GM23338 (cell line): ENCODE measurements around the gene DUSP11. TPM values are rescaled to one million over a fixed set of nuclear protein-coding genes. Genes with fewer than 3 reads are reported as not detected.

Experiments used
- ATAC-seq: fragments of 200-7000 bp; cut with Tn5 transposase; 3 replicates; pipeline ENCODE4 v1.9.1; 2020
- DNase-seq: peaks from one replicate; pipeline ENCODE4 v3.0.0-alpha.2; 2015; ENCODE audit warnings: low spot score
- H2AFZ ChIP-seq: fragments of 200-600 bp; sonication (generic); 2 replicates; pipeline ENCODE4 v1.8.0; 2016; ENCODE audit warnings: antibody characterized with exemption, mild to moderate bottlenecking, moderate library complexity
- H3F3A ChIP-seq: fragments of 200-600 bp; sonication (generic); replicated peaks from 2 replicates; pipeline ENCODE4 v1.8.0; 2017; ENCODE audit warnings: antibody characterized with exemption, mixed run types, low read depth
- H3K27ac ChIP-seq: fragments of 200-600 bp; sonication (generic); 2 replicates; pipeline ENCODE4 v1.6.1; 2016; ENCODE audit warnings: low read depth
- H3K27me3 ChIP-seq: fragments of 200-600 bp; sonication (generic); 2 replicates; pipeline ENCODE4 v1.8.0; 2016; ENCODE audit warnings: mild to moderate bottlenecking, mixed run types, moderate library complexity; ENCODE audit not compliant: insufficient read depth
- H3K36me3 ChIP-seq: fragments of 200-600 bp; sonication (generic); 2 replicates; pipeline ENCODE4 v1.8.0; 2016; ENCODE audit warnings: mild to moderate bottlenecking; ENCODE audit not compliant: insufficient read depth
- H3K4me1 ChIP-seq: fragments of 200-600 bp; sonication (generic); 2 replicates; pipeline ENCODE4 v1.8.0; 2016; ENCODE audit warnings: mild to moderate bottlenecking, moderate library complexity; ENCODE audit not compliant: insufficient read depth
- H3K4me2 ChIP-seq: fragments of 200-600 bp; sonication (generic); 2 replicates; pipeline ENCODE4 v1.7.1; 2017; ENCODE audit warnings: mixed run types
- H3K4me3 ChIP-seq: fragments of 200-600 bp; sonication (generic); 2 replicates; pipeline ENCODE4 v1.6.1; 2016; ENCODE audit warnings: mixed run types
- H3K79me2 ChIP-seq: fragments of 200-600 bp; sonication (generic); replicated peaks from 2 replicates; pipeline ENCODE4 v1.8.0; 2017; ENCODE audit warnings: mild to moderate bottlenecking; ENCODE audit not compliant: insufficient read depth
- H3K9me2 ChIP-seq: fragments of 200-600 bp; sonication (generic); 2 replicates; pipeline ENCODE4 v1.8.0; 2017; ENCODE audit not compliant: insufficient read depth
- H4K20me1 ChIP-seq: fragments of 200-600 bp; sonication (generic); replicated peaks from 2 replicates; pipeline ENCODE4 v1.8.0; 2017; ENCODE audit warnings: mild to moderate bottlenecking; ENCODE audit not compliant: insufficient read depth
- H3K27ac Mint-ChIP-seq: 2 replicates; pipeline ENCODE4 v1.8.0; 2020; ENCODE audit warnings: inconsistent platforms, mild to moderate bottlenecking, moderate library complexity, mixed read lengths
- H3K27me3 Mint-ChIP-seq: 3 replicates; pipeline ENCODE4 v1.8.0; 2022; ENCODE audit warnings: low read depth, mild to moderate bottlenecking, moderate library complexity, mixed read lengths, inconsistent platforms; ENCODE audit not compliant: insufficient read depth, poor library complexity
- H3K36me3 Mint-ChIP-seq: 3 replicates; pipeline ENCODE4 v1.8.0; 2021; ENCODE audit warnings: low read depth, mild to moderate bottlenecking, inconsistent platforms, moderate library complexity, mixed read lengths
- H3K4me1 Mint-ChIP-seq: 3 replicates; pipeline ENCODE4 v1.8.0; 2020; ENCODE audit warnings: mild to moderate bottlenecking, inconsistent platforms, mixed read lengths
- H3K4me3 Mint-ChIP-seq: 3 replicates; pipeline ENCODE4 v1.8.0; 2021; ENCODE audit warnings: moderate library complexity, mild to moderate bottlenecking, inconsistent platforms, mixed read lengths
- H3K9me3 Mint-ChIP-seq: 3 replicates; pipeline ENCODE4 v1.8.0; 2020; ENCODE audit warnings: moderate library complexity, mild to moderate bottlenecking, inconsistent platforms, mixed read lengths
- CREB1 ChIP-seq: fragments of 250-450 bp; sonication (Bioruptor Pico); IDR thresholded peaks from 2 replicates; pipeline ENCODE4 v1.5.0; 2020; ENCODE audit warnings: low read depth, mild to moderate bottlenecking, moderate library complexity
- CTCF ChIP-seq, 2 experiments: fragments of 200-600 bp in 1 of 2; sonication (generic) in 1 of 2; conservative IDR thresholded peaks; 2 replicates each; pipeline versions ENCODE4 v1.5.1 to v1.6.1; 2016 to 2017; ENCODE audit warnings: antibody characterized with exemption in 2 of 2, low read depth in 2 of 2, mild to moderate bottlenecking in 2 of 2, moderate library complexity in 1 of 2
- ETS1 ChIP-seq: IDR thresholded peaks from 2 replicates; pipeline ENCODE4 v1.6.1; 2016; ENCODE audit warnings: antibody characterized with exemption
- EZH2 ChIP-seq: fragments of 200-600 bp; sonication (generic); IDR thresholded peaks from one replicate; pipeline ENCODE4 v1.8.0; 2017; ENCODE audit warnings: antibody characterized with exemption, mild to moderate bottlenecking, low read depth; ENCODE audit not compliant: unreplicated experiment
- EZH2phosphoT487 ChIP-seq: fragments of 200-600 bp; sonication (generic); IDR thresholded peaks from one replicate; pipeline ENCODE4 v1.8.1; 2018; ENCODE audit warnings: antibody characterized with exemption; ENCODE audit not compliant: unreplicated experiment
- JUNB ChIP-seq: IDR thresholded peaks from one replicate; pipeline ENCODE4 v1.6.1; 2016; ENCODE audit warnings: antibody characterized with exemption; ENCODE audit not compliant: unreplicated experiment
- NANOG ChIP-seq: IDR thresholded peaks from 2 replicates; pipeline ENCODE4 v1.6.1; 2016; ENCODE audit warnings: antibody characterized with exemption, borderline replicate concordance
- POLR2AphosphoS5 ChIP-seq: IDR thresholded peaks from 2 replicates; pipeline ENCODE4 v1.6.1; 2016; ENCODE audit warnings: antibody characterized with exemption, low read depth
- REST ChIP-seq: IDR thresholded peaks from one replicate; pipeline ENCODE4 v1.6.1; 2018; ENCODE audit warnings: antibody characterized with exemption; ENCODE audit not compliant: unreplicated experiment
- ZNF114 ChIP-seq: fragments of 250-450 bp; sonication (Bioruptor Pico); IDR thresholded peaks from 2 replicates; pipeline ENCODE4 v1.5.0; 2020; ENCODE audit warnings: mild to moderate bottlenecking, moderate library complexity
- polyA plus RNA-seq: library from polyadenylated mRNA; unstranded; fragments of >200 nt; fragmentation: Nextera tagmentation; extraction: Ambion mirVana; gene quantifications from 2 replicates; pipeline ENCODE4 v1.2.1, GENCODE V29; 2016
- total RNA-seq: library from RNA; depleted of rRNA; stranded (reverse); fragments of >200 nt; shearing (Covaris generic); gene quantifications from 2 replicates; pipeline ENCODE4 v1.2.3, GENCODE V29; 2014

DUSP11 gene
- total and polyA plus RNA-seq, 2 experiments from 2014 or later = 21.0 to 23.3 TPM

GRCh38 chr2:73812635-73813034 lies 32.7 kb upstream of the DUSP11 start:
- H3K4me1 Mint-ChIP-seq = no peaks in the 10 kb centered on the region

GRCh38 chr2:73811878-73812277 lies 32.0 kb upstream of the DUSP11 start:
- H3F3A ChIP-seq = no peaks in the 10 kb centered on the region
- ATAC-seq (no peak), DNase-seq (no peak)
- H3K36me3 ChIP-seq = no peaks in the 10 kb centered on the region
- peaks cover 17% of the 10 kb centered on the region; the same call in 1 of the 2 replicates for H3K27me3 ChIP-seq
- no peaks in the 10 kb centered on the region for H3K9me2 ChIP-seq
- no peak overlapping the region for H3K4me3 ChIP-seq
- H3K27ac ChIP-seq = no peak overlapping the region
- H3K4me1 ChIP-seq = no peaks in the 10 kb centered on the region
- peaks cover 2% of the 10 kb centered on the region for H3K27me3 Mint-ChIP-seq
- no peak overlapping the region for H3K27ac Mint-ChIP-seq
- H3K4me2 ChIP-seq = no peak overlapping the region
- H3K79me2 ChIP-seq = no peaks in the 10 kb centered on the region
- no peaks in the 10 kb centered on the region for H4K20me1 ChIP-seq
- no peak overlapping the region for H3K4me3 Mint-ChIP-seq
- H3K9me3 Mint-ChIP-seq = no peaks in the 10 kb centered on the region
- no peak overlapping the region for H2AFZ ChIP-seq
- no peaks in the 10 kb centered on the region for H3K4me1 Mint-ChIP-seq
- H3K36me3 Mint-ChIP-seq = no peaks in the 10 kb centered on the region
- TF ChIP-seq EZH2phosphoT487 (no peak), NANOG (no peak), POLR2AphosphoS5 (no peak), EZH2 (no peak), CTCF (conservative IDR thresholded peaks at IDR 0.05; ENCODE audit: low read depth in 2 of 2) (no peak), REST (no peak)

More at GRCh38 chr2:73812635-73813034, 32.7 kb upstream of the DUSP11 start:
- H3K4me3 Mint-ChIP-seq = no peak overlapping the region
- no peaks in the 10 kb centered on the region for H4K20me1 ChIP-seq
- no peak overlapping the region for H3K27ac Mint-ChIP-seq
- no peak overlapping the region for H2AFZ ChIP-seq
- no peaks in the 10 kb centered on the region for H3K79me2 ChIP-seq
- H3K4me3 ChIP-seq = no peak overlapping the region
- no peaks in the 10 kb centered on the region for H3K4me1 ChIP-seq
- no peaks in the 10 kb centered on the region for H3F3A ChIP-seq
- no peak for TF ChIP-seq POLR2AphosphoS5
- no peak for TF ChIP-seq ZNF114 (CRISPR knock-in tag)
- no peak for TF ChIP-seq EZH2phosphoT487
- no peak for TF ChIP-seq JUNB
- no peak for TF ChIP-seq REST
- TF ChIP-seq ETS1 = no peak
- TF ChIP-seq CREB1 (CRISPR knock-in tag) = no peak
- no peaks in the 10 kb centered on the region for H3K9me3 Mint-ChIP-seq
- peaks cover 2% of the 10 kb centered on the region for H3K27me3 Mint-ChIP-seq
- H3K36me3 ChIP-seq = no peaks in the 10 kb centered on the region
- no peak overlapping the region for H3K27ac ChIP-seq
- no peak for ATAC-seq
- H3K36me3 Mint-ChIP-seq = no peaks in the 10 kb centered on the region
- H3K9me2 ChIP-seq = no peaks in the 10 kb centered on the region
- H3K4me2 ChIP-seq = no peak overlapping the region
- no peak for DNase-seq
- H3K27me3 ChIP-seq = peaks cover 17% of the 10 kb centered on the region; the same call in 1 of the 2 replicates
